GOT3 (cell line): Measurements from ENCODE around the gene KRT33A.
A peak's percentile ranks its signal among the peaks of the same experiment; 100 is the strongest.
"Not testable (repeated sequence)": the region's sequence is repeated elsewhere in the genome, so short reads cannot be mapped to it uniquely, and the experiment has no call there.

ENCODE experiments used
- DNase-seq: peaks from one replicate; lab custom pipeline; 2025; ENCODE audit warnings: mixed read lengths; lab: John Stamatoyannopoulos, UW

Gene KRT33A

DNA sequence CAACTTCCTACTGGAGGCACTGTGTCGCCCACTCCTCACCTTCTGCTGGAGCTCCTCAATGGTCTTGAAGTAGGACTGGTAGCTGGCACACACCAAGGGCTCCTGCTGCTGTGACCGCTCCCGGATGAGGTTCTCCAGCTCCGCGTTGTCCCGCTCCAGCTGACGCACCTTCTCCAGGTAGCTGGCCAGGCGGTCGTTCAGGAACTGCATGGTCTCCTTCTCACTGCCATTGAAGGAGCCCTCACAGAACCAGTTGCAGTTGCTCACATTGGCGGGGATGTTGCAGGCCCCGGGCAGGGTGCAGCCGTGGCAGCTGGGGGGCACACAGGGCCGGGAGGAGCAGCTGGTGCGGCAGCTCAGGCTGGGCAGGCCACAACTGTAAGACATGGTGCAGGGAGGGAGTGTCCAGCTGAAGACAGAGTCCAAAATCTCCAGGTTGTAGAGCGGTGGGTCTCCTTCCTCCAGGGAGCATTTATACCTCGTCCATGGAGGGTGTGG is at the start of gene KRT33A:
Gene KRT33A (minus strand): TSS at position 448 of the 498 bp plus-strand sequence. CDS start 61 bp downstream, at position 387.
- DNase-seq, result not testable (repeated sequence)

DNA sequence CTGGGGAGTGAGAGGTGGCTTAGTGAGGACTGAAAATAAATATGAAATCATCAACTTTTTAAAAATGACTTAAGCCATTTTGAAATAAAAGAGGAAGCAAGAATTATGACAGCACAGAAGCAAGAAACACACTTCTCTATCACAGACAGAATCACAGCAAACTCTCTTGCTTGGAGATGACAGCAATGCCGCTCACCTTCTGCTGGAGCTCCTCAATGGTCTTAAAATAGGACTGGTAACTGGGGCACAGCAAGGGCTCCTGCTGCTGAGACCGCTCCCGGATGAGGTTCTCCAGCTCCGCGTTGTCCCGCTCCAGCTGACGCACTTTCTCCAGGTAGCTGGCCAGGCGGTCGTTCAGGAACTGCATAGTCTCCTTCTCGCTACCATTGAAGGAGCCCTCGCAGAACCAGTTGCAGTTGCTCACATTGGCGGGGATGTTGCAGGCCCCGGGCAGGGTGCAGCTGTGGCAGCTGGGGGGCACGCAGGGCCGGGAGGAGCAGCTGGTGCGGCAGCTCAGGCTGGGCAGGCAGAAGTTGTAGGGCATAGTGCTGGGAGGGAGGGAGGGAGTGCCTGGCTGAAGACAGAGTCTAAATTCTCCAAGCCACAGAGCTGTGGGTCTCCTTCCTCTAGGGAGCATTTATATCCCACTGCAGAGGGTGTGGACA is 46.5 kb upstream of the KRT33A start, which contains the start of gene KRT31:
Gene KRT31 (minus strand): TSS at position 613 of the 665 bp plus-strand sequence. CDS start 69 bp downstream, at position 544.
- DNase-seq, result no peak

DNA sequence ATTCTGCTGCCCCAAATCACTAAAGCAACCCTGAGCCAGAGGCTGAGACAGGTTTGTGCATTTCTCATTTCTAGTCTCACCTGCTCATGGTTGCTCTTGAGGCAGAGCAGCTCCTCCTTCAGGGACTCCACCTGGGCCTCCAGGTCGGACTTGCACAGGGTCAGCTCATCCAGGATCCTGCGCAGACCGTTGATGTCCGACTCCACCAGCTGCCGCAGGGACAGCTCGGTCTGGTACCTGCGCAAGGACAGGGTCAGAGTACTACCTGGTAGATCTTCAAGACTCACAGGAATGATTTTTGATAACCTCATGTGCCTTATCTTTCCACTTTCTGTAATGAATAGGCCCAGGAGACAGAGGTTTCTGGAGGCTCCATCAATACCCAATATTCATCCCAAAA is 45.7 kb upstream of the KRT33A start:
- DNase-seq, result no peak

DNA sequence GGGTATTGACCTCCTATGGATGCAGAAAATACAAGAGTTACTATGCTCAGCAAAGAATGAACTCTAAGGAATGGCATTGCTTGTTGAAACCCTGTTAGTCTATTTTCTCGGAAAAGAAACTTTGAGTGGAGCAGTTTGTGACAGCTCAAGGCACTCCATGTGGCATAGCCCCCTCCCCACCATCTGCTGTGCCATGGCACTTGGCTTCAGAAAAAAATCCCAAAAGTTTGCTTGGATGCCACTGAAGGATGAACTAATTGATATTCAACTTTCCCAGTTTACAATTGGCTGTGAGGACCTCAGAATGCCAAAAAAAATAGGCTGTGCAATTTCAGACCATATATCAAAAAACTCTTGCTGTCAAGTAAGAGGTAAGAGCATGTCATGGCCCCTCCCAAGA is 45.0 kb upstream of the KRT33A start:
- no peak for DNase-seq

DNA sequence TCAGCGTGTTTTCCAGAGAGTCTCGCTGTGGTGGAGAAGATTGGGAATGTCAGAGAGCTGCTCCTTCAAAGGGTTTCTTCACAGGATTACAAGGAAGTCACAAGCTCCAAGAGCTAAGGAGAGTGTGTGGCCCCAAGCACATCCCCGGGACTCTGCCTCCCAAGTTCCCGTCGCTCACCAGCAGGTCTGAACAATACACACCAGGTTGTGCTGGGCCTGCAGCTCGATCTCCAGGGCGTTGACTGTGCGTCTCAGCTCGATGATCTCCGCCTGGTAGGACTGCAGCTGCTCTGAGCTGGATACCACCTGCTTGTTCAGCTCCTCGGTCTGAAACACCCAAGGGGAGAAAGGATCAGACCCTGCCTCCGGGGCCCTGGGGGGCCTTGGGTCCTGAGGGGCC is 44.4 kb upstream of the KRT33A start:
- DNase-seq, result not testable (repeated sequence)

DNA sequence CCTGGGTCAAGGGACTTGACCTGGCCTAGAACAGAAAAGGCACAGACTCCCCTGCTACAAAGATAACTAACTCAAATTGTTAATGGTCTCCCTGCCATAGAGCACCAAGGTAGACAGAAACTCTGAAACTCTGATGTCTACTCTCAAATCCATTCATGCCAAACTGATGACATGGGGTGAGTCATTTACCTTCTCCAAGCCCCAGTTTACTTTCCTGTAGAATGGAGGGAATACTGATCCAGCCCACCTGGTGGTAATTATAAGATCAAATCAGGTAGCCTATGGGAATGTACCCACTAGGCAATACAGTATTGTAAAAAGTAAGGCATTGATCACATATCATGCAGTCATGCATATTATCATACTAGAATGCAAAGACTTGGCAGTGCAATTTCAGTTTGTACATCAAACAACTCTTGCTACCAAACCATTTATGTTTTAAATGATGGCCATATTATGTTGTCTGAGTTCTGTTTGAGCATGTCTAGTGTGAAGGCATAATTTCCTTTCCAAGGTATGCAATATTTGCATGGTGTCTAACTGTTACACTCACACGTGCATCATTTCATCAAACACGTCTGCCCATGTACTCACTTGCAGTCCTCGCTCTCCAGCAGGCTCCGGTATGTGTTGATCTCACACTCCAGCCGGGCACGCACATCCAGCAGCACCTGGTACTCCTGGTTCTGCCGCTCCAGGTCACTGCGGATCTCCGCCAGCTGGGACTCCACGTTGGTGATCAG is 43.8 kb upstream of the KRT33A start:
- DNase-seq, result no peak

DNA sequence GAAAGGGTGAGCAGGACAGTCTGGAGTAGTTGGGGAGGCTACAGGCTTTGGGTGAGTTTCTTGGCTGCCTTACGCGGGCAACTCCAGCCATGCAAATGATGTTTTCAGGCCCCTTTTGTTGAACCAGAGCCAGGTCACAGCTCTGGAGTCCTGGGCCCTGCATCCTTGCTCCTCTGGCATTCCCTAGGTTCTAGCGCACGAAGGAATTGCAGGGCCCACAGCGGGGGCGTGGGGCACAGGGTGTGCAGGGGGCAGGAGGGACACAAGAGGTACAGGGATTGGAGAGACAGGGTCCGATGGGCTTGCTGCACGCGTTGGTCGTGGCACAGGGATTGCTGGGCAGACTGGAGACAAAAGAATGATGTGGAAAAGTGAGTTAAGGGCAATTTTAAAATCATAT is 43.2 kb upstream of the KRT33A start:
- no peak for DNase-seq

DNA sequence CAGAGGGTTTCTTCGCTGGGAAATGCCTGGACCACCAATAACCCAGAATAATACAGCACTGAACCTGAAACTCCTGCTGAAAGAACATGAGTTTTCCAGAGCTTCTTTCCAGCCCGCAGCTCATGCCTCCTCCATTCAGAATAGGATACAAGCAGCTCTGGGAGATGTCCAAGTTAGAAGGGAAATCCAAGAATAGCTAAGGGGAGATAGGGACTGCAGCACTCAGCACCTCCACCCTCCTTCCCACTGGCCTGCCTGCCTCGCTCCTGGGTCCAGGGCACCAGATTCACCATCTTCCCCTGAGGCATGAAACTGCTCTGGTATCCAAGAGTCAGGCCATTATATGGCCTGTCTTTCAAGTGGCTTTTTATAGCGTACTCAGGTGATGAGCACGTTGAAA is 42.7 kb upstream of the KRT33A start:
- no peak for DNase-seq

DNA sequence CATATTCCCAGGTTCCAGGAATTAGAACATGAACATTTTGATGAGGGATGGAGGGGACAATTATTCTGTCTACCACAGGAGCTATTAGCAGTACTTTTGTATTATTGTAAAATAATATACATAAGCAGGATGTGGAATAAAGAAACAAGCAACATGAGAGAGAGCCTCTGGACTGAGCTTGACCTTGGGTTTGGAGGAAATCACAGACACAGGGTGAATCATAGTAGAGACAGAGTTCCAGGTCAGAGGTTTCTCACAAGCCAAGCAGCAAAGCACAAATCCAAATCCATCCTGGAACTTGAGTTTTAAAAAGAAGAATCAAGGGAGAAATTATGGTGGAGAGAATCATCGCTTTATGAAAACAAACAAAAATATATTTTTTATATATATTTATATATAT is 41.6 kb upstream of the KRT33A start:
- DNase-seq, result no peak

DNA sequence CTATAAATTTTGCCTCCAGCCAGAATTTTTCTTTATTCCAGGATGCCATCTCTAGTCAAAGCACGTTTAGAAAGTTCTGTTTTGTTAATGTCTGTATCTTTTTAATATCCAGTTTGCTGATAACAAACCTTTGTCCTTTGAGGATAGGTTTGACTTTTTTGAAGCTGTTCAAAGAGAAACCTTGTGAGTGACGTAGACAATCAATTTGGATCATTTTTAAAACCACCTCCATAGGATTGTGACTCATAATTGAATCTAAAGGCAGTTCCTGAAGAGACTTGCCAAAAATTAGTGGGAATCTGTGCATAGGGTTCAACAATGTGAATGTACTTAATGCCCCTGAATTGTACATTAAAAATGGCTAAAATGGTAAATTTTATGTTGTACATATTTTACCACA is 40.9 kb upstream of the KRT33A start:
- no peak for DNase-seq

DNA sequence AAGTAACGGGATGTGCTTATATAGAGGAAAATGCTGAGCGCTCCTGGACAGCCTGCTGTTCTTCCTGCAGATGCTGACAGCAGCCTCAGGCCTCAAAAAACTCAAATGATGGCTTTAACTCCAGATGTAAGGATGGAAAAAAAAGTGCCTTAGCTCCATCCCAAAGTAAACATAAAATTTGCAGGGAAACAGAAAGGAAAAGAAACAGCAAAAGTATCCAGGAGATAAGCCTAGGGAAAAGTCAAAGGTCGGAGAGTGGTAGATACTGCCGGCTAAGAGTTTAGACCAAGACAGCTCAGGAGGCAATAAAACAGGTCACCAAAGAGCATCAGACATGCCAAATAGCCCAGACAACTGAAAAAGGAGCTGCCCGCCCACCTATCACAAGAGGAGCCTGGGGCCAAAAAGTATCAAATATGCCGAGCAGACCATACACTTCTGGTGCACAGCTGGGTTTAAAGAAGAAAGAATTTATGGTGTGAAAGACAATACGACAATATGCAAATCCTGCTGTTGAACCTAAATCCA is 39.8 kb upstream of the KRT33A start:
- DNase-seq, result no peak

DNA sequence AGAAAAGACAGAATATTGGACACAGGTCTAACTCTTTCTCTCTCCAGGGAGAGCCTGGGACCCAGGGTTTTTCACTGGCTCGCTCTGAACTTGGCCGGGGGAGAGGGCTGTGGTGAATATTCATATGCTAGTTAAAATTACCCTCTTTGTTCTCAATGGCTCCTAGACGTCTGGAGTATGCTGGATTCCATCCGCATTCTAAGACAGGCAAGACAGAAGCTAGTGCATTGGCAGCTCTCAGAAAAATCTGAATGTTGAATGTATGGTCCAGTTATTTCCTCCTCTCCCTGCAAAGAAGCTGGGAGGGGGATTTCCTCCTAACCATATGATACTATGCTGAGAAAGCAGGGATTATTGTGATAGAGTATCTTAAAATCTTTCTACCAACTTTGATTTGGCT is 37.0 kb upstream of the KRT33A start:
- DNase-seq, result no peak

DNA sequence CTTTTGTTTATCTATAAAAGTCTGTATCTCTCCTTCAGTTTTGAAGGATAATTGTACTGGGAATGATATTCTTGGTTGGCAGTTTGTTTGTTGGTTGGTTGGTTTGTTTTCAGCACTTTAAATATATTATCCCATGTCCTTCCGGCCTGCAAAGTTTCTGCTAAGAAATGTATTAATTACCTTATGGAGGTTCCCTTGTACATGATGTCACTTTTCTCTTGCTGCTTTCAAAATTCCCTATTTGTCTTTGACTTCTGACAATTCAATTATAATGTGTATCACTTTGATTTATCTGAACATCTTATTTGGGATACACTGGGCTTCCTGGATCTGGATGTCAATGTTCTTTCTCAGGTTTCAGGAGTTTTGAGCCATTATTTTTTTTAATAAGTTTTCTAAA is 35.6 kb upstream of the KRT33A start:
- no peak for DNase-seq

DNA sequence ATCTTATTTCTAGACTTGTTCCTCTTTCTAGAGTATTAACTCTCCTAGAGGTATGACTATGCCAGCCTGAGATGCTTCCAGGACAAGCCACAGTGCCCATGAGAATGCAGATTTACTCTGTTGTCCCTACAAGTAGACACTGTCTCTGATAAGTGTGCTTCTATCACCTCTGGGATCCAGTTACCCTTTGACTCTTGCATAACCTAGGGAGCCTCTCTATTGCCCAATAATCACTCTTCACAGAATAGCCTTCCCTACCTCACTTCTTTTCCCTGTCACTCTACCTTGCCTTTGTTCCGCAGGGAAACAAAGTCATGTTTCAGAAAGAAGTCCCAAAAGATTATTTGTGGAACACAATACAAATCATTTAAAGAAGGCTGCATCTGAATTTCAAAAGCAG is 33.1 kb upstream of the KRT33A start:
- no peak for DNase-seq

DNA sequence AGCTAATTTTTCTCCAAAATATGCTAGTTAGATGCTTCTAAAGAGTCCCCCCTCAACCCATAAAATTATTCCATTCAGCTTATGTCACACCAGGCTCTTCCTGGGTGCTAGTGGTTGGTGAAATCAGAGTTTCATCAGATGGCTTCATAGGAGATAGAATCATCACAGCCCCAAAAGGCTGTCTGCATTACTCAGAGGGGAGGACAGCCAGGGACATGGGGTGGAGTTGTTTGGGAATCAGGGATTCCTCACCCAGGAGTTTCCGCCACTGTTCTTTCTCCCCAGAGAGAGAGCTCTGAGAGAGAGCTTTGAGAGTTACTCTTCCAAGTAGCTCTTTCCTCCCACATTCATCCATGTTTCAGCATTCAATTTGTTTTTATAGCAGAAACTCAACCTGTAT is 31.8 kb upstream of the KRT33A start:
- DNase-seq, result no peak

DNA sequence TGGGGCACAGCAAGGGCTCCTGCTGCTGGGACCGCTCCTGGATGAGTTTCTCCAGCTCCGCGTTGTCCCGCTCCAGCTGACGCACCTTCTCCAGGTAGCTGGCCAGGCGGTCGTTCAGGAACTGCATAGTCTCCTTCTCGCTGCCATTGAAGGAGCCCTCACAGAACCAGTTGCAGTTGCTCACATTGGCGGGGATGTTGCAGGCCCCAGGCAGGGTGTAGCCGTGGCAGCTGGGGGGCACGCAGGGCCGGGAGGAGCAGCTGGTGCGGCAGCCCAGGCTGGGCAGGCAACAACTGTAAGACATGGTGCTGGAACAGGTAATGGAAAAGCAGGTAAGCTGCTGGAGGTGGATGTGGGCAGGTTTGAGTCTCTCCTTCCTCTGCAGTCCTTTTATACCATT is 31.3 kb upstream of the KRT33A start, which contains the start of gene KRT34:
Gene KRT34 (minus strand): TSS at position 364 of the 400 bp plus-strand sequence. CDS start 60 bp downstream, at position 304.
- DNase-seq, result not testable (repeated sequence)

DNA sequence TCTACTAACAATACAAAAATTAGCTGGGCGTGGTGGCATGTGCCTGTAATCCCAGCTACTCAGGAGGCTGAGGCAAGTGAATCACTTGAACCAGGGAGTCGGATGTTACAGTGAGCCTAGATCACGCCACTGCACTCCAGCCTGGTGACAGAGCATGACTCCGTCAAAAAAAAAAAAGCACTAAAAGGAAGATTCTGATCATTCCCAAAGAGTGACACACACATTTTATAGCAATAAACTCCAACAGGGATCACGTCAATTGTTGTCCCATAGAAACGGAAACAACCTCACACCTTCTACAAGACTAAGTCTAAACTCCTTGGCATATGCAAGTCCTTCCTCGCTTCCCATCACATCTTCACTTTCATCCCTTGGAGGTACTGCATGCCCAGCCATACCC is 29.5 kb upstream of the KRT33A start:
- peak; percentile 31 for DNase-seq

DNA sequence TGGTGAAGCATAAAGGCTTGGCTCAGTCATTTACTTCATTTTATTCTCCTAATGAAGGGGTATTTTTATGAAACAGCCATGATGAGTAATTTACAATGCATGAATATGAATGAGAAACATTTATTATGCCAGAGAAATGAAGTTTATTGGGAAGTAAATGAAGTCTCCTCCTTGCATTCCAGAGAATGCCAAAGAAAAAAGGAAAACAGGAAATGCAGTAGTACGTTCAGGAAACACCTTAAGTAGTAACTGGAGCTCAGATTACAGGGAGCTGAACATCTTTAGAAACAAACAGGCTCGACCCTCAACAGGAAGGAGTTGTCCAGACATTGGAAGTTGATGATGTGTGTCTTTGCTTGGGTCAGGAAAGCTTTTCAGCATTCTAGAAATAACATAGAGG is 26.9 kb upstream of the KRT33A start:
- no peak for DNase-seq

DNA sequence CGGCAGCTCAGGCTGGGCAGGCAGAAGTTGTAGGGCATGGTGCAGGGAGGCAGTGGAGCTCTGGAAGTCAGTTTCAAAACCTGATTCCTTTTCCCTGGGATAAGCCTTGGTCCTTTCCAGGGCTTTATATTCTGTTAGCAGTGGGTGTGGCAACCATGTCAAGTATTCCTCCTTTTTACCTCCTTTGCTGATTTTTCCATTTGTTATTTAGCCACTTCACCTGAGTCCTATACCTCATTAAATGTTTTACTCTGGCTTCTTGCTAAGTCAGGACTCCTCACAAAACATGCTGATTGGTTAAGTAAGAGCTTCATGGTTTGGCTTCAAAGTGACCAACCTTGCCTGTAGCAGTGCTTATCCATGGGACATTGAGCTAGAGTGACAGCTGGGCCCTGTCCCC is 19.1 kb upstream of the KRT33A start, which contains the start of gene KRT33B:
Gene KRT33B (minus strand): TSS at position 101 of the 400 bp plus-strand sequence. CDS start 63 bp downstream, at position 38.
- DNase-seq, result no peak

DNA sequence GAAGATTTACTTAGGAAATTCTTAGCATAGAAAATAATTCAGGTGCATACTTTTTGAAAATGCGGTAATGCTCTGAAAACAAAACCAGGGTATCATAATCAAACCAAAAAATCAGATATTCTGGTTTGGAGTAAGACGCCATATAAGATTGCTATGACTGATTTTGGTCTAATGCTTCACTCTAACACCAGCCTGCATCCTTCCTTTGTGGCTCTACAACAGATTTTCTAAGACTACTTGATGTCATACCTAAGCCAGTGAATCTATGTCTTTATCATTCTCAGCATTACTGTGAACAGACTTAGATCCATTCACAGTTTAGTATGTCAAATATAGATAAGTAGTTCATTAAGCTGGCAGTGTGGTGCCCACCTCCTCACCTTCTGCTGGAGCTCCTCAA is 18.4 kb upstream of the KRT33A start:
- no peak for DNase-seq

DNA sequence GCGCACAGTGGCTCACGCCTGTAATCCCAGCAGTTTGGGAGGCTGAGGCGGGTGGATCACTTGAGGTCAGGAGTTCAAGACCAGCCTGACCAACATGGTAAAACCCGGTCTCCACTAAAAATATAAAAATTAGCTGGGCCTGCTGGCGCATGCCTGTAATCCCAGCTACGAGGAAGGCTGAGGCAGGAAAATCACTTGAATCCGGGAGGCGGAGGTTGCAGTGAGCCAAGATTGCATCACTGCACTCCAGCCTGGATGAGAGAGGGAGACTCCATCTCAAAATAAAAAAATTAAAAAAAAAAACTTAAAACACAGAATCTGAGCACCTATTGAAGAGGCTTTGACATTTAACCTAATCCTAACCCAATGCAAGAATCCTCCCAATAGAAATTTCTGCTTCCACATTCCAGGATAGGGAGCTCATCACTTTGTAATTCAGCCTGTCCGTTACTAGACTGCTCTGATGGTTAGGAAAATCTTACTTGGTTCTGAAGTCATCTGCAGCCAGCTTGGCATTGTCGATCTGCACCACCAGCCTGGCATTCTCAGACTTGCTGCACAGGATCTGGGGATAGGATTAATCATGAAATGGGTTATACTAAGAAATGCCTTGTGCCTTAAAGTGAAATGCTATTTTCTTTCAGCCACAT is 16.9 kb upstream of the KRT33A start:
- DNase-seq, result peak; percentile 20

DNA sequence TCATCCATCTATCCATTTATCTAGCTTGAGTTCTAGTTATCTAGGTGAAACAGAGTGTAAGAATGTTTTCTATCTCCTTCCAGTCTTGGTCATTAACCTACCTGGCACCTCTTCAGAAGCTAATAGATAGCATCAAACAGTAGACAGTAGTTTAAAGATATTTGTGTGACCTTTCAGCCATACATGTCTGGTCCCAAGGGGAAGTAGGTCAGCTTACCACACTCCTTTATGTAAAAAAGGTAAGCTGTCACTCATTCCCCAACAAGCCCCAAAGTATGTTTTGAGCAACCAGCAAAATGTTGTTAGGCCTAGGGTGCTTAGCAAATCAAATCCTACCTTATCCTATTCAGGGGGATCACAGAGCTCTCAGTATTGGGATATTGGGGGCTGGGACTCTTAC is 15.4 kb upstream of the KRT33A start:
- no peak for DNase-seq
